Psoas muscle (tissue), 8 donors: ENCODE measurements around the gene VSNL1. TPM values are rescaled to one million over a fixed set of nuclear protein-coding genes. Genes with fewer than 3 reads are reported as not detected.

Experiments
- ATAC-seq, 4 donors: fragments of 200-7000 bp; cut with Tn5 transposase; one replicate each; pipeline ENCODE4 v1.9.1; 2020; ENCODE audit warnings: moderate library complexity in 3 of 4, mild to moderate bottlenecking in 2 of 4
- DNase-seq, 2 donors: peaks; one replicate each; pipeline ENCODE4 v3.0.0-alpha.2; 2020
- H3K27ac ChIP-seq: fragments of 200-600 bp; one replicate; pipeline ENCODE4 v1.8.0; 2022
- H3K27me3 ChIP-seq, 3 donors: fragments of 200-600 bp in 1 of 3; one replicate each; pipeline versions ENCODE4 v1.6.1 to v1.8.0; 2013 to 2022; ENCODE audit warnings: low read length in 2 of 3, mild to moderate bottlenecking in 2 of 3, moderate library complexity in 1 of 3; ENCODE audit not compliant: insufficient read depth in 3 of 3
- H3K36me3 ChIP-seq, 2 donors: fragments of 200-600 bp in 1 of 2; one replicate each; pipeline versions ENCODE4 v1.6.1 to v1.8.0; 2013 to 2022; ENCODE audit warnings: low read depth in 1 of 2, mild to moderate bottlenecking in 1 of 2, moderate library complexity in 1 of 2; ENCODE audit not compliant: insufficient read depth in 1 of 2
- H3K4me1 ChIP-seq: fragments of 200-600 bp; one replicate; pipeline ENCODE4 v1.8.0; 2022
- H3K4me3 ChIP-seq: fragments of 200-600 bp; one replicate; pipeline ENCODE4 v1.8.0; 2022; ENCODE audit warnings: mild to moderate bottlenecking
- H3K9me3 ChIP-seq: fragments of 200-600 bp; one replicate; pipeline ENCODE4 v1.8.0; 2022
- WGBS, 3 donors: extraction: QIAGEN DNeasy Blood & Tissue Kit; methylation state at CpG; one replicate each; pipeline versions ENCODE4 v1.1.6 to v1.1.7; 2013; 5-methylcytosine and 5-hydroxymethylcytosine counted together
- intact Hi-C, 2 donors: fragments of 100-400 bp; cut with DNase I; formaldehyde crosslinking; loops; one replicate each; pipeline versions ENCODE4 v1.11.0 to v1.14.2; 2022
- polyA plus RNA-seq, 3 donors: library from polyadenylated mRNA; stranded (reverse); fragments of 200-250 nt; gene quantifications; one replicate each; pipeline ENCODE4 v1.2.3, GENCODE V29; 2013
- total RNA-seq, 4 donors: library from RNA; stranded (reverse); fragmentation: NEBNext Ultra II Directional in 2 of 4; extraction: Animal tissue kit (Norgen Biotek cat#: 25700) in 2 of 4; gene quantifications; one replicate each; pipeline versions ENCODE4 v1.2.1 to v1.2.4, GENCODE V29; 2021 to 2023
- TF ChIP-seq, protein P1 (sequence below): fragments of 200-600 bp; IDR thresholded peaks from one replicate; pipeline ENCODE4 v1.8.0; 2022; ENCODE audit warnings: antibody characterized with exemption
- donor health status: healthy with polysubstance abuse.
- donor health status: DM: no; HTN: no; CAD: no; lungs with moderate emphysema.
- donor health status: Bipolar disorder and iron deficiency.
- donor health status: healthy.
- donor health status: DM: yes; HTN: yes; CAD: no.
- donor health status: DM: no; HTN: no; CAD: no.
- donor health status: DM: no; HTN: no; CAD: no.
- donor health status: DM: yes; HTN: yes; CAD: no.

VSNL1 gene
- total and polyA plus RNA-seq, 7 donors = 0.05 to 0.52 (median 0.19) TPM; not detected in 3

DNA sequence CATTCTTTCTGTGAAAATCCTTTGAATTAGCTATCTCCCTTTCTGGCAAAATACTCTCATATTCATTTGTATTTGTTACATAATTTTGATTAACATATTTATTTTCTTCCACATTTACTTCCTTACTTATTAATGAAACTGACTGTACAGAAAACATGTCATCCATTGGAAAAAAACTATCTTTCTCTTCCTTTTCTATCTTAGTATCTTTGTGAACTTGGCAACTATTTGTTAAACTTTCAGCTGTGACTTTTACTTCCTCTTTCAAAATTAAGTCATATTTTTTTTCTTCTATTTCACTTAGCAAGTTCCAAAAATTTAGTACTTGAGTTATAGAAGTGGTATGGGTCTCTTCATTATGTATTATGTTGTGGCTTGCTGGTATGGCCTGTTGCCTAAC is 24.8 kb upstream of the VSNL1 start:
- Histone ChIP-seq H3K9me3 (no peaks in the 10 kb centered on the region), H3K36me3 (no peaks in the 10 kb centered on the region), H3K4me3 (no peak overlapping the region), H3K4me1 (peaks cover 7% of the 10 kb centered on the region), H3K27me3 (no peaks in the 10 kb centered on the region), H3K27ac (no peak overlapping the region)
- TF ChIP-seq, protein P1, sequence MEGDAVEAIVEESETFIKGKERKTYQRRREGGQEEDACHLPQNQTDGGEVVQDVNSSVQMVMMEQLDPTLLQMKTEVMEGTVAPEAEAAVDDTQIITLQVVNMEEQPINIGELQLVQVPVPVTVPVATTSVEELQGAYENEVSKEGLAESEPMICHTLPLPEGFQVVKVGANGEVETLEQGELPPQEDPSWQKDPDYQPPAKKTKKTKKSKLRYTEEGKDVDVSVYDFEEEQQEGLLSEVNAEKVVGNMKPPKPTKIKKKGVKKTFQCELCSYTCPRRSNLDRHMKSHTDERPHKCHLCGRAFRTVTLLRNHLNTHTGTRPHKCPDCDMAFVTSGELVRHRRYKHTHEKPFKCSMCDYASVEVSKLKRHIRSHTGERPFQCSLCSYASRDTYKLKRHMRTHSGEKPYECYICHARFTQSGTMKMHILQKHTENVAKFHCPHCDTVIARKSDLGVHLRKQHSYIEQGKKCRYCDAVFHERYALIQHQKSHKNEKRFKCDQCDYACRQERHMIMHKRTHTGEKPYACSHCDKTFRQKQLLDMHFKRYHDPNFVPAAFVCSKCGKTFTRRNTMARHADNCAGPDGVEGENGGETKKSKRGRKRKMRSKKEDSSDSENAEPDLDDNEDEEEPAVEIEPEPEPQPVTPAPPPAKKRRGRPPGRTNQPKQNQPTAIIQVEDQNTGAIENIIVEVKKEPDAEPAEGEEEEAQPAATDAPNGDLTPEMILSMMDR = no peak
- intact Hi-C loops = no loop called here
- DNase-seq (no peak), ATAC-seq (no peak)

DNA sequence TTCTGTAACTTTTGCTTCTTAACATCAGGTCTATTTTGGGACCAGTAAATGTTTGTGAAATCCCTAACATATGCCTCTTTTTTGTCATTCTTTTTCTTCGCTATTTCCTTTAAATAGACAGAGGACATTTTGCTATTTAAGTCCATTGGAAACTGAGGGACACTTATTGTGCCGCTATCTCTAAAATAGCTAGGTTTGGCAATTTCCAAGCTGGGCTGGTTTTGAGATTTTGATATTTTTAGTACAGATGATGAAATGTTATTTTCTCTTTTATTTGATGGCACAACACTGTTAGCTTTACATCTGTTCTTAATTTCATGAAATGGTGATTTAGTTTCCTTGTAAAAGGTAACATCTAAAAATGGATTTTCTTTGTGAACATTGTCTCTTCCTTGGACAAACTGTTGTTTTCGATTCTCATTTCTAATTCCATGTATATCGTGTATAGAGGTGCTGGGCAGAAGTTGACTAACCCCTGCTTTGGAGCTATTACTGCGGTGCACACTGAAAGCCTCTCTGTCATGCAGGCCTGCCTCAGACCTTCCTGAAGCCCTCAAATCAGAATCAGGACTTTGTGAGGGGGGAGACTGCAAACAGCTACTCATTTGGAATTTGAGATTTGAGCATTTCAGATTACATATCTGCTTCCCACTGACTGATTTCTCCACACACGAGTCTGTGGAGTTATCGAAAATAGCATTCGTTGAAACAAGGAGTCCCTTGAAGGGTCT is 22.9 kb upstream of the VSNL1 start:
- intact Hi-C loops = no loop called here
- peak; percentile 7 to 52 (median 18) for ATAC-seq
- no peak for DNase-seq
- no peaks in the 10 kb centered on the region for H3K9me3 ChIP-seq
- WGBS, 3 donors = 41 to 44% (median 43%) methylated on average over 8 of the region's 8 CpGs
- no peaks in the 10 kb centered on the region for H3K36me3 ChIP-seq
- TF ChIP-seq, protein P1 = no peak
- peaks cover 7% of the 10 kb centered on the region for H3K4me1 ChIP-seq
- H3K27ac ChIP-seq = peak overlapping the region; percentile 90
- peak overlapping the region; percentile 70 for H3K4me3 ChIP-seq
- no peaks in the 10 kb centered on the region for H3K27me3 ChIP-seq

DNA sequence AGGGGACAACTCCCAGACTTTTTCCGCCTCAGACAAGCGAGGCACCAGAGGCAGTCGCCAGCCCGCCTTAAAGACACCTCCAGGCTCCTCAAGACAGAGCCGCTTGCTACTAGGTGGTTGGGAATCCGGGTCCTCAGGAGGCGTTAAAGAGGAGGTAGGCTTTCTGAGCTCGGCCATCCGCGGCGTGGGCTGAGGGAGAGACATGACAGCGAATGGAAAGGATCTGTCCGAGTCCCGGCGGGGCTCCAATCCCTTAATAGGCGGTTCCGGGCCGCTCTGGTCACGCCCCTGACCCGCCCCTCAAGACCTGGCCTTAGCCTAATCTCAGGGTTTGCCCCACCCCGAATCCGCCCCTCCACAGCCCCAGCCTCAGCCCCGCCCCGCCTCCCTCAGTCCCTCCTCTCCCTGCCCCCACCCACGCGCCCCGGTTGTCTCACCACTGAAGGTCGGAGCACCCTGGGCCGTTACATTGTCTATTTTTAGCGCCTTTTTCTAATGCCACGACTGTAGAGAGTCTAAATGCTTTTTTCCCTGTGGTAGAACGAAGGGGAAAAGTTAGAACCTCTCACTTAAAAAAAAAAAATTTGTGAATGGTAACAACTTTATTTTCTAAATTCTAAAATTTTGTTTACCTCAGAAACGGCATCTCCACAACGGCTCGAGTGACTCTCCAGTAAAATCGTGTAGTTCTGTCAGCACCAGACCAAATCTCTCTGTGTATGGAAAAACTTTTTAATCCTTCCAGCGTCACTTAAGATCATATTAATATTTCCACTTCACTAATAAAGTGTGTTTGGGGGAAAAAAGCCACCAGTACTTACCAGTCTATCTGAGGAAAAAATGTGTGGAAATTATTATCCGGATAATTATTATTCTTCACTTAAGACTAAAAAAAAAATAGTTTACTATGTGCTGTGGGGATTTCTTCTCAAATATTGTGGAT is 22.0 kb upstream of the VSNL1 start, which contains the start of gene RAD51AP2:
Gene RAD51AP2 (minus strand): TSS at position 229 of the 943 bp plus-strand sequence. CDS start 25 bp downstream, at position 204.
- no peaks in the 10 kb centered on the region for H3K36me3 ChIP-seq
- H3K4me1 ChIP-seq = peaks cover 7% of the 10 kb centered on the region
- H3K27ac ChIP-seq = peak within 1 kb of the TSS; percentile 90
- peak within 1 kb of the TSS; percentile 70 for H3K4me3 ChIP-seq
- ATAC-seq (peak; percentile 99 to 100 (median 100)), DNase-seq (peak; percentile 87 to 93)
- H3K9me3 ChIP-seq = no peaks in the 10 kb centered on the region
- intact Hi-C loops = no loop called here
- WGBS, 3 donors = 3 to 4% (median 4%) methylated on average over 36 to 38 of the region's 38 CpGs
- no peaks in the 10 kb centered on the region for H3K27me3 ChIP-seq
- TF ChIP-seq, protein P1 = no peak

GRCh38 chr2:17519486-17519885 is 21.0 kb upstream of the VSNL1 start:
- intact Hi-C loops = no loop called here
- Histone ChIP-seq H3K4me1 (peaks cover 7% of the 10 kb centered on the region), H3K27ac (no peak overlapping the region), H3K9me3 (no peaks in the 10 kb centered on the region), H3K4me3 (no peak overlapping the region), H3K36me3 (no peaks in the 10 kb centered on the region), H3K27me3 (no peaks in the 10 kb centered on the region)
- ATAC-seq = no peak
- TF ChIP-seq, protein P1 = no peak
- no peak for DNase-seq
